Muscle layer of duodenum (tissue), 2 donors: ENCODE results near the gene NOL4.

ENCODE experiments used
- H3K27ac ChIP-seq: one replicate; pipeline ENCODE4 v1.7.0; 2013; ENCODE audit warnings: mild to moderate bottlenecking, low read length
- H3K27me3 ChIP-seq: one replicate; pipeline ENCODE4 v1.7.0; 2013; ENCODE audit warnings: low read depth, mild to moderate bottlenecking, control low read depth, low read length
- H3K36me3 ChIP-seq, 2 donors: one replicate each; pipeline ENCODE4 v1.7.0; 2013; ENCODE audit warnings: low read length in 2 of 2, control low read depth in 1 of 2, mild to moderate bottlenecking in 1 of 2; ENCODE audit not compliant: insufficient read depth in 2 of 2, control insufficient read depth in 1 of 2
- H3K4me1 ChIP-seq, 2 donors: one replicate each; pipeline ENCODE4 v1.7.0; 2013; ENCODE audit warnings: low read length in 2 of 2, mild to moderate bottlenecking in 2 of 2, control low read depth in 1 of 2, moderate library complexity in 1 of 2; ENCODE audit not compliant: insufficient read depth in 2 of 2, control insufficient read depth in 1 of 2
- H3K4me3 ChIP-seq, 2 donors: one replicate each; pipeline ENCODE4 v1.7.0; 2013; ENCODE audit warnings: low read length in 2 of 2, low read depth in 1 of 2, mild to moderate bottlenecking in 1 of 2
- H3K9me3 ChIP-seq, 2 donors: one replicate each; pipeline ENCODE4 v1.7.0; 2013; ENCODE audit warnings: low read length in 2 of 2, control low read depth in 1 of 2, mild to moderate bottlenecking in 1 of 2; ENCODE audit not compliant: control insufficient read depth in 1 of 2
- donor health status: healthy.

NOL4 gene

GRCh38 chr18:34189656-34190435, 34.9 kb downstream of the NOL4 start:
- Histone ChIP-seq H3K27ac (no peak overlapping the region), H3K27me3 (no peaks in the 10 kb centered on the region), H3K36me3 (no peaks in the 10 kb centered on the region), H3K9me3 (no peaks in the 10 kb centered on the region), H3K4me1 (no peaks in the 10 kb centered on the region), H3K4me3 (no peak overlapping the region)
